Kidney (tissue), 14 donors: Measurements from ENCODE around the gene ULK4. TPM values are rescaled to one million over a fixed set of nuclear protein-coding genes. Genes with fewer than 3 reads are reported as not detected.
"Not testable (repeated sequence)": the region's sequence is repeated elsewhere in the genome, so short reads cannot be mapped to it uniquely, and the experiment has no call there.

Experiments
- DNase-seq, 5 donors: peaks; one replicate each; pipeline ENCODE4 v3.0.0-alpha.2; 2013 to 2020
- FAIRE-seq: peaks from 2 replicates; lab custom pipeline; 2012; peaks lifted over from hg19 to GRCh38; lab: Jason Lieb, UNC
- H3K27ac ChIP-seq, 2 donors: one replicate each; pipeline ENCODE4 v1.7.0; 2013; ENCODE audit warnings: low read depth in 2 of 2, low read length in 2 of 2, inconsistent platforms in 1 of 2
- H3K27me3 ChIP-seq: one replicate; pipeline ENCODE4 v1.7.1; 2013; ENCODE audit warnings: low read length, inconsistent platforms; ENCODE audit not compliant: control insufficient read depth, insufficient read depth
- H3K36me3 ChIP-seq, 3 donors: one replicate each; pipeline versions ENCODE4 v1.7.0 to v1.7.1; 2013; ENCODE audit warnings: low read length in 3 of 3, control low read depth in 1 of 3, inconsistent platforms in 1 of 3; ENCODE audit not compliant: insufficient read depth in 3 of 3, control insufficient read depth in 2 of 3
- H3K4me1 ChIP-seq, 3 donors: one replicate each; pipeline versions ENCODE4 v1.7.0 to v1.7.1; 2013; ENCODE audit warnings: low read length in 3 of 3, inconsistent platforms in 1 of 3, low read depth in 1 of 3; ENCODE audit not compliant: control insufficient read depth in 2 of 3, insufficient read depth in 2 of 3
- H3K4me3 ChIP-seq, 3 donors: one replicate each; pipeline versions ENCODE4 v1.7.0 to v1.8.1; 2013; ENCODE audit warnings: low read length in 3 of 3, control low read depth in 1 of 3, inconsistent platforms in 1 of 3
- H3K9ac ChIP-seq, 3 donors: one replicate each; pipeline versions ENCODE4 v1.7.0 to v1.7.1; 2013; ENCODE audit warnings: low read length in 3 of 3, control low read depth in 1 of 3, inconsistent platforms in 1 of 3
- H3K9me3 ChIP-seq, 3 donors: one replicate each; pipeline versions ENCODE4 v1.7.0 to v1.7.1; 2013; ENCODE audit warnings: low read length in 3 of 3, control low read depth in 1 of 3, inconsistent platforms in 1 of 3; ENCODE audit not compliant: control insufficient read depth in 2 of 3, insufficient read depth in 1 of 3
- CTCF ChIP-seq: IDR thresholded peaks from 3 replicates; pipeline ENCODE4 v1.5.1; 2012; ENCODE audit warnings: mild to moderate bottlenecking, moderate library complexity, borderline replicate concordance; ENCODE audit not compliant: insufficient read depth; ENCODE audit errors: extremely low read depth
- intact Hi-C: fragments of 100-400 bp; cut with DNase I; formaldehyde crosslinking; loops from one replicate; pipeline ENCODE4 v1.11.1; 2022
- polyA plus RNA-seq: library from polyadenylated mRNA; stranded (reverse); fragments of 350-450 nt; fragmentation: Illumina TruSeq; extraction: RNeasy Lipid Tissue Mini Kit (QIAGEN cat#74804); gene quantifications from one replicate; pipeline ENCODE4 v1.2.3, GENCODE V29; 2014; ENCODE audit warnings: low read depth, low replicate concordance; ENCODE audit not compliant: insufficient read depth
- total RNA-seq: library from RNA; stranded (reverse); fragmentation: NEBNext Ultra II Directional; extraction: Animal tissue kit (Norgen Biotek cat#: 25700); gene quantifications from one replicate; pipeline ENCODE4 v1.2.1, GENCODE V29; 2021
- donor health status: control.
- donor health status: control.
- donor health status: control.
- donor health status: control.
- donor health status: control.
- donor health status: DM: yes; HTN: yes; CAD: no.
- donor health status: Normal renal cell carcinoma (clear cell type).

Gene ULK4
- total and polyA plus RNA-seq, 2 donors from 2014 or later = 4.6 to 20.5 TPM

GRCh38 chr3:41880387-41880786 lies 81.5 kb downstream of the ULK4 start:
- FAIRE-seq (no peak), DNase-seq (no peak)
- H3K4me1 ChIP-seq = no peaks in the 10 kb centered on the region
- no peaks in the 10 kb centered on the region for H3K36me3 ChIP-seq
- no peak overlapping the region for H3K4me3 ChIP-seq
- no peaks in the 10 kb centered on the region for H3K27me3 ChIP-seq
- no peak for TF ChIP-seq CTCF
- intact Hi-C loops = loop anchor here (5.0 kb wide), 1 partner anchor 1298 kb away; no protein-coding TSS in a partner anchor
- no peaks in the 10 kb centered on the region for H3K9me3 ChIP-seq
- no peak overlapping the region for H3K27ac ChIP-seq
- no peak overlapping the region for H3K9ac ChIP-seq

- H3K36me3 ChIP-seq, H3K9me3 ChIP-seq, intact Hi-C loops, H3K9ac ChIP-seq, H3K27me3 ChIP-seq, H3K27ac ChIP-seq, H3K4me1 ChIP-seq, H3K4me3 ChIP-seq, DNase-seq, FAIRE-seq: not testable (repeated sequence)
These were observed 84.2 kb downstream of the ULK4 start for GRCh38 chr3:41877741-41878140.

- TF ChIP-seq CTCF = no peak
- H3K36me3 ChIP-seq = no peaks in the 10 kb centered on the region
- no peaks in the 10 kb centered on the region for H3K27me3 ChIP-seq
- intact Hi-C loops = no loop called here
- H3K9me3 ChIP-seq = no peaks in the 10 kb centered on the region
- H3K27ac ChIP-seq = no peak overlapping the region
- H3K9ac ChIP-seq = no peak overlapping the region
- no peaks in the 10 kb centered on the region for H3K4me1 ChIP-seq
- no peak overlapping the region for H3K4me3 ChIP-seq
- FAIRE-seq = no peak
- DNase-seq = no peak
These were observed 87.9 kb downstream of the ULK4 start for GRCh38 chr3:41874022-41874421.

GRCh38 chr3:41872157-41872556 lies 89.7 kb downstream of the ULK4 start:
- TF ChIP-seq CTCF = no peak
- H3K4me3 ChIP-seq = no peak overlapping the region
- H3K36me3 ChIP-seq = no peaks in the 10 kb centered on the region
- no peak for FAIRE-seq
- H3K4me1 ChIP-seq = no peaks in the 10 kb centered on the region
- DNase-seq = no peak
- H3K27me3 ChIP-seq = no peaks in the 10 kb centered on the region
- H3K9me3 ChIP-seq = no peaks in the 10 kb centered on the region
- intact Hi-C loops = no loop called here
- H3K27ac ChIP-seq = no peak overlapping the region
- H3K9ac ChIP-seq = no peak overlapping the region
